Osteocyte (in vitro differentiated cells): Measurements from ENCODE around the gene INTS4. TPM values are rescaled to one million over a fixed set of nuclear protein-coding genes. Genes with fewer than 3 reads are reported as not detected.
"Not testable (repeated sequence)": the region's sequence is repeated elsewhere in the genome, so short reads cannot be mapped to it uniquely, and the experiment has no call there.

Source experiments
- DNase-seq: peaks from one replicate; pipeline ENCODE4 v3.0.0; 2021; ENCODE audit warnings: mixed read lengths; ENCODE audit not compliant: unreplicated experiment; ENCODE audit errors: extremely low spot score
- H3K27ac Mint-ChIP-seq: one replicate; pipeline ENCODE4 v1.8.0; 2021; ENCODE audit warnings: mild to moderate bottlenecking, mixed read lengths; ENCODE audit not compliant: unreplicated experiment
- H3K27me3 Mint-ChIP-seq: one replicate; pipeline ENCODE4 v1.8.0; 2021; ENCODE audit warnings: mixed read lengths; ENCODE audit not compliant: unreplicated experiment
- H3K36me3 Mint-ChIP-seq: one replicate; pipeline ENCODE4 v1.8.0; 2021; ENCODE audit warnings: mixed read lengths; ENCODE audit not compliant: unreplicated experiment
- H3K4me1 Mint-ChIP-seq: one replicate; pipeline ENCODE4 v1.8.0; 2021; ENCODE audit warnings: mixed read lengths; ENCODE audit not compliant: unreplicated experiment
- H3K4me3 Mint-ChIP-seq: one replicate; pipeline ENCODE4 v1.8.0; 2021; ENCODE audit warnings: mild to moderate bottlenecking, moderate library complexity, mixed read lengths; ENCODE audit not compliant: unreplicated experiment
- H3K9me3 Mint-ChIP-seq: one replicate; pipeline ENCODE4 v1.8.0; 2021; ENCODE audit warnings: mixed read lengths; ENCODE audit not compliant: unreplicated experiment
- total RNA-seq: library from RNA; stranded (reverse); gene quantifications from 2 replicates; pipeline ENCODE4 v1.2.1, GENCODE V29; 2021
- TF ChIP-seq, protein P1 (sequence below): fragments of 200-600 bp; sonication (generic); IDR thresholded peaks from 2 replicates; pipeline ENCODE4 v1.5.0; 2021; ENCODE audit warnings: antibody characterized with exemption, mild to moderate bottlenecking, moderate library complexity

INTS4 gene
- total RNA-seq, 1 donor from 2014 or later = 37.9 TPM

DNA sequence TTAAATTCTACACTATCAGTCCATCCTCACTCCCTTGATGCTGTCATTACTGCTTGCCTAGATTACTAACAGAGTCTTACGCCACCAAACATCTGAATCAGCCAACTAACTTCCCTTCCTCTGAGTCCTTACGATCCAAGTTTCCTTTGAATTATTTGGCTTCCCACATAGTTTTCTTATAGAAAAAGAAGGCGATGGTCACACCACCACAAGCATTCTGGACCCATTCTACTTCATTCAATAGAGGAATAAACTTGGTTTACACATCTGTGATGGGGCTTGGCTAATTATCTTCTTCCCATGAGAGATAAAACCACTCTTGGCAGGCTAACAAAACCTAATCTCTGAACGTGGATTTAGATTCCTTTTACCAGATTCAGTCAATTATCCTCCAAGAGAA, 35.0 kb downstream of the INTS4 start:
- peaks cover 25% of the 10 kb centered on the region for H3K36me3 Mint-ChIP-seq
- no peak for DNase-seq
- H3K4me3 Mint-ChIP-seq = no peak overlapping the region
- TF ChIP-seq, protein P1, sequence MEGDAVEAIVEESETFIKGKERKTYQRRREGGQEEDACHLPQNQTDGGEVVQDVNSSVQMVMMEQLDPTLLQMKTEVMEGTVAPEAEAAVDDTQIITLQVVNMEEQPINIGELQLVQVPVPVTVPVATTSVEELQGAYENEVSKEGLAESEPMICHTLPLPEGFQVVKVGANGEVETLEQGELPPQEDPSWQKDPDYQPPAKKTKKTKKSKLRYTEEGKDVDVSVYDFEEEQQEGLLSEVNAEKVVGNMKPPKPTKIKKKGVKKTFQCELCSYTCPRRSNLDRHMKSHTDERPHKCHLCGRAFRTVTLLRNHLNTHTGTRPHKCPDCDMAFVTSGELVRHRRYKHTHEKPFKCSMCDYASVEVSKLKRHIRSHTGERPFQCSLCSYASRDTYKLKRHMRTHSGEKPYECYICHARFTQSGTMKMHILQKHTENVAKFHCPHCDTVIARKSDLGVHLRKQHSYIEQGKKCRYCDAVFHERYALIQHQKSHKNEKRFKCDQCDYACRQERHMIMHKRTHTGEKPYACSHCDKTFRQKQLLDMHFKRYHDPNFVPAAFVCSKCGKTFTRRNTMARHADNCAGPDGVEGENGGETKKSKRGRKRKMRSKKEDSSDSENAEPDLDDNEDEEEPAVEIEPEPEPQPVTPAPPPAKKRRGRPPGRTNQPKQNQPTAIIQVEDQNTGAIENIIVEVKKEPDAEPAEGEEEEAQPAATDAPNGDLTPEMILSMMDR = no peak
- no peaks in the 10 kb centered on the region for H3K4me1 Mint-ChIP-seq
- no peaks in the 10 kb centered on the region for H3K9me3 Mint-ChIP-seq
- H3K27me3 Mint-ChIP-seq = no peaks in the 10 kb centered on the region
- no peak overlapping the region for H3K27ac Mint-ChIP-seq

- H3K36me3 Mint-ChIP-seq = peaks cover 30% of the 10 kb centered on the region
- DNase-seq, H3K27me3 Mint-ChIP-seq, H3K27ac Mint-ChIP-seq, H3K4me1 Mint-ChIP-seq, H3K4me3 Mint-ChIP-seq, H3K9me3 Mint-ChIP-seq: not testable (repeated sequence)
Observed at GRCh38 chr11:77958583-77959177, 35.8 kb downstream of the INTS4 start.

DNA sequence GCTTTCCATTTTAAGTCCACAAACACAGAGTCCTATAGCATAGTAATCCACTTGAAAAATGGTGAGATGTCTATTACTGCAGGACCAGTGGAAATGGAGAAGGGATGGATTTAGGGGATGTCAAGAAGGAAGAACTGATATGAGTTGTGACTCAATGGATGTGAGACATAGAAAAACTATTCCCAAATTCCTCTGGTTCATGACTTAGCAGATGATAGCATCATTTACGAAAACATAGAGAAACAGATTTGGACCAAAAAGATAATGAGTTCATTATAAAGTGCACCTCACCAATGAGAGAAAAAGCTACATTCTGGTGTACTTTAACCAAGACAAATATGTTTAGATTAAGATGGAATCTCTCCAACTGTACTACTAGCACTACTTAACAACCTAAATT, 51.2 kb downstream of the INTS4 start:
- not testable (repeated sequence) for H3K4me1 Mint-ChIP-seq, H3K4me3 Mint-ChIP-seq, H3K9me3 Mint-ChIP-seq, DNase-seq, H3K27me3 Mint-ChIP-seq, H3K27ac Mint-ChIP-seq
- H3K36me3 Mint-ChIP-seq = peaks cover 13% of the 10 kb centered on the region

DNA sequence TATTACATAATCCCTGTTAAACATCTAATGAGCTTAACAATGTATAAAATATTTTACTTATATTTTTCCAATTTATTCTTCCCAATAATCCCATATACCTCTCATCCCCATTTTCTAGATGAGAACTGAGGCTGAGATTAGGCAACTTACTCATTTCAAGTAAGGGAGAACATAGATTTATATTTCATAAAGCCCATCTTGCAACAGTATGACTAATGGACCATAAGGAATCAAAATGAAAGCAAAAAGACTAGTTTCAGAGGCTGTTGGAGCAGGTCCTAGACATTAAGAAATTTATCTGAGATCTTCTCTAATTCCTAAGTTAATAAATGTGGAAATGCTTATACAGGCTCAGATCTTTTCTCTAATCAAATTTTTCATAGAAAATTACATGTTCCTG, 52.0 kb downstream of the INTS4 start:
- not testable (repeated sequence) for H3K4me3 Mint-ChIP-seq, H3K9me3 Mint-ChIP-seq, H3K36me3 Mint-ChIP-seq, H3K27me3 Mint-ChIP-seq, H3K27ac Mint-ChIP-seq, H3K4me1 Mint-ChIP-seq, DNase-seq

GRCh38 chr11:77933596-77933995, 60.9 kb downstream of the INTS4 start:
- peaks cover 27% of the 10 kb centered on the region for H3K36me3 Mint-ChIP-seq
- not testable (repeated sequence) for H3K4me3 Mint-ChIP-seq, H3K4me1 Mint-ChIP-seq, H3K9me3 Mint-ChIP-seq, H3K27me3 Mint-ChIP-seq, DNase-seq, H3K27ac Mint-ChIP-seq

DNA sequence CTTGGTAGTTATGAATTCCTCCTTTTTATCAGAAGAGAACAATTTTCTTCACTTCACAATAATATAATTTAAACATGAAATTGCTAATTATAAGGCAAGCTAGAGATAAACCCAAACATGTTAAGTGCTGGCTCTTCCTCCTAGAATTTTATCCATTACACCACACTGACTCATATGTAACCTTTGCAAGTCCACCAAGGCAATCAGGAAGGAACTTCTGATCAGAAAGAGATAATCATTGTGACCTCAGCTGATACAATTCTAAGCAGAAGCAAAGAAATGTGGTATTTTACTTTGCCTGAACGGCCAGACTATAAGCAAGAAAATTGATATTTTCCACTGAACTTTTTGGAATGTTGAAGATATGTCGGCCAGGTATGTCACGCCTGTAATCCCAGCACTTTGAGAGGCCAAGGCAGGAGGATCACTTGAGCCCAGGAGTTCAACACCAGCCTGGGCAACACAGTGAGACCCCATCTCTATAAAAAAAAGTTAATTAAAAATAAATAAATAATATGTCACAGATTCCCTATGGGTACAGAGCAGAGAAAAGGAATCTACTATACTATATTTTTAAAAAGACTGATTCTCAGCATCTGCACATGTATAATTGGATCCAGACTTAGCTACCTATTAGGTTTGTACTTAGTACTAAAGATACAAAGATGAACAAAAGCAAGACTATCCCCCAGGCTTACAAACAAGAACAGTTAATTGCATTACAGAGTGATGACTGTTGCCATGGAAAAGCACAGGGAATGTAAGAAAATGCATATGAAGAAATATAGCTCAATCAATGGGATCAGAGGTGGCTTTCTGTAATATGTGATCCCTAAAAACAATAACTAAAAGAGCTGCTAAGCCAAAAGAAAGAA, 63.9 kb downstream of the INTS4 start:
- peaks cover 32% of the 10 kb centered on the region for H3K36me3 Mint-ChIP-seq
- DNase-seq, H3K27ac Mint-ChIP-seq, H3K27me3 Mint-ChIP-seq, H3K9me3 Mint-ChIP-seq, H3K4me1 Mint-ChIP-seq, H3K4me3 Mint-ChIP-seq: not testable (repeated sequence)

DNA sequence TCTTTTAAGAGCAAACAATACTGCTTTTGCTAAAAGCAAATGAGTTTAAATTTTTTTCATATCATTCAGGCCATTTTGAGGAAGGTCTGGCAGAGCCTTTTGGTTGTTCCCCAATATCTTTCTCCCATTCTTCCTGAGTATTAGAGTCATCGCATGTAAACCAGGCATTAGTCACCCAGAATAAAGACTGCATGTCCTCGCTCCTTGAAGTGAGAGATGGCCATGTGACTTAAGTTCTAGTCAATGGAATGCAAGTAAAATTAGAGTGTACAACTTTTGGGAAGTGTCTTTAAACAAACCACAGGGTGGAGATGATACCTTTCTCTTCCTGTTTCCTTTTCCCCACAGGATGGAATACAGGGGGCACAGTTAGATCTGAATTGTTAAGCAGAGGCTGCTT, 76.8 kb downstream of the INTS4 start:
- not testable (repeated sequence) for H3K36me3 Mint-ChIP-seq, H3K4me3 Mint-ChIP-seq, H3K9me3 Mint-ChIP-seq, H3K27ac Mint-ChIP-seq, DNase-seq, H3K27me3 Mint-ChIP-seq
- peaks cover 28% of the 10 kb centered on the region for H3K4me1 Mint-ChIP-seq

- not testable (repeated sequence) for DNase-seq, H3K27me3 Mint-ChIP-seq, H3K4me3 Mint-ChIP-seq, H3K9me3 Mint-ChIP-seq
- Mint-ChIP-seq H3K4me1 (peaks cover 41% of the 10 kb centered on the region), H3K36me3 (peaks cover 11% of the 10 kb centered on the region), H3K27ac (peak overlapping the region; percentile 95)
Observed at GRCh38 chr11:77914307-77914791, 80.1 kb downstream of the INTS4 start.

GRCh38 chr11:77913608-77914306, 80.7 kb downstream of the INTS4 start:
- Mint-ChIP-seq H3K36me3 (peaks cover 11% of the 10 kb centered on the region), H3K27ac (peak overlapping the region; percentile 95), H3K4me1 (peaks cover 41% of the 10 kb centered on the region)
- not testable (repeated sequence) for H3K9me3 Mint-ChIP-seq, DNase-seq, H3K4me3 Mint-ChIP-seq, H3K27me3 Mint-ChIP-seq

DNA sequence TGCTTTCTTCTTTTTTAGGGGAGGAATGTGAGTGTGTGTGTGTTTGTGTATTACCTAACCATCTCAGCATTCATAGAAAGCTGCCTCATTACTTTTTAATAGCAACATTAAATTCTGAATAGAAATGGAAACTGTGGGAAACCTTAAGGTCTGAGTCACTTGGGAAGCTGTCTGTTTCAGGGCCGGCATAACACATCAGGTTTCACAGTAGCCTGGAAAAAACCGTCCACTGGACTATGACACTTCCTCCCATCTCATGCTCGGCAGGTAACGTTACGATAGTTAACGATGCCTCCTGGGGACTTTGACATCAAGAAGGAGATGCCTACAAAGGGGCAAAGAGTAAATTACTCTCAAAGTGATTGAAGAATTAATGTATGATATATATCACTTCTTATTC, 83.6 kb downstream of the INTS4 start:
- not testable (repeated sequence) for H3K27me3 Mint-ChIP-seq, H3K4me3 Mint-ChIP-seq, DNase-seq, H3K9me3 Mint-ChIP-seq
- H3K36me3 Mint-ChIP-seq = peaks cover 13% of the 10 kb centered on the region
- peak overlapping the region; percentile 91 for H3K27ac Mint-ChIP-seq
- H3K4me1 Mint-ChIP-seq = peaks cover 41% of the 10 kb centered on the region
